Heart left ventricle (tissue), 16 donors: ENCODE measurements around the gene PPEF2. TPM values are rescaled to one million over a fixed set of nuclear protein-coding genes. Genes with fewer than 3 reads are reported as not detected.

Experiments
- ATAC-seq, 4 donors: fragments of 200-7000 bp; cut with Tn5 transposase; one replicate each; pipeline ENCODE4 v1.9.1; 2020 to 2022; ENCODE audit warnings: moderate library complexity in 4 of 4, mild to moderate bottlenecking in 3 of 4, moderate number of reproducible peaks in 1 of 4
- DNase-seq, 5 donors: peaks; one replicate each; pipeline ENCODE4 v3.0.0-alpha.2; 2020
- H3K27ac ChIP-seq, 12 donors: fragments of 200-600 bp; sonication (generic) in 4 of 12; one replicate each; pipeline versions ENCODE4 v1.5.0 to v1.8.0; 2016 to 2022; ENCODE audit warnings: mild to moderate bottlenecking in 2 of 12
- H3K27me3 ChIP-seq, 9 donors: fragments of 200-600 bp; sonication (generic) in 2 of 9; one replicate each; pipeline versions ENCODE4 v1.5.1 to v1.8.0; 2016 to 2022; ENCODE audit warnings: mild to moderate bottlenecking in 3 of 9
- H3K36me3 ChIP-seq, 9 donors: fragments of 200-600 bp; sonication (generic) in 2 of 9; one replicate each; pipeline versions ENCODE4 v1.5.0 to v1.8.0; 2018 to 2022; ENCODE audit warnings: mild to moderate bottlenecking in 2 of 9
- H3K4me1 ChIP-seq, 12 donors: fragments of 200-600 bp; sonication (generic) in 4 of 12; one replicate each; pipeline versions ENCODE4 v1.5.0 to v1.8.0; 2016 to 2022; ENCODE audit warnings: mild to moderate bottlenecking in 3 of 12
- H3K4me3 ChIP-seq, 12 donors: fragments of 200-600 bp; sonication (generic) in 4 of 12; one replicate each; pipeline versions ENCODE4 v1.5.0 to v1.8.0; 2017 to 2022; ENCODE audit warnings: mild to moderate bottlenecking in 9 of 12, moderate library complexity in 4 of 12
- H3K9me3 ChIP-seq, 12 donors: fragments of 200-600 bp; sonication (generic) in 4 of 12; one replicate each; pipeline versions ENCODE4 v1.5.0 to v1.8.0; 2016 to 2022; ENCODE audit warnings: mild to moderate bottlenecking in 1 of 12
- CTCF ChIP-seq, 12 donors: fragments of 200-600 bp; sonication (generic) in 4 of 12; IDR thresholded peaks; one replicate each; pipeline versions ENCODE4 v1.5.0 to v1.8.0; 2018 to 2022; ENCODE audit warnings: antibody characterized with exemption in 12 of 12, mild to moderate bottlenecking in 5 of 12
- POLR2A ChIP-seq, 2 donors: fragments of 450-650 bp; IDR thresholded peaks; one replicate each; pipeline ENCODE4 v1.6.1; 2017; ENCODE audit warnings: antibody characterized with exemption in 2 of 2, mild to moderate bottlenecking in 2 of 2, moderate library complexity in 2 of 2
- WGBS, 4 donors: extraction: QIAGEN DNeasy Blood & Tissue Kit in 2 of 4; methylation state at CpG; one replicate each; pipeline versions ENCODE4 v1.1.5 to v1.1.7; 2013 to 2018; 5-methylcytosine and 5-hydroxymethylcytosine counted together
- intact Hi-C, 10 donors: fragments of 100-400 bp; cut with DNase I; formaldehyde crosslinking; loops; one replicate each; pipeline versions ENCODE4 v1.11.1 to v1.14.2; 2022
- polyA plus RNA-seq, 2 donors: library from polyadenylated mRNA; stranded (reverse); fragments of 200-250 nt; gene quantifications; one replicate each; pipeline ENCODE4 v1.2.3, GENCODE V29; 2013
- total RNA-seq, 9 donors: library from RNA; depleted of rRNA in 2 of 9; stranded (reverse); fragments of >200 nt in 2 of 9; fragmentation: NEBNext Ultra II Directional in 3 of 9; extraction: Animal tissue kit (Norgen Biotek cat#: 25700) in 3 of 9; gene quantifications; one replicate each; pipeline versions ENCODE4 v1.1.0 to v1.2.4, GENCODE V29; 2016 to 2023
- donor health status: ischemic (EF 13 %, LVEDD 7.1; RV severe dilation, severe dysfunction).
- donor health status: healthy with polysubstance abuse.
- donor health status: DM: no; HTN: yes; CAD: no.
- donor health status: DM: no; HTN: no; CAD: no.
- donor health status: ischemic (EF 25% LVEDD 6.9; RV normal size, moderate dysfunction).
- donor health status: ischemic (EF 25% LVEDD 5.7; RV mildly dilated, moderate dysfunction).
- donor health status: healthy.
- donor health status: DM: yes; HTN: yes; CAD: no.
- donor health status: ischemic (EF 35%, LVEDD 5.7; RV mildly dilated, moderate dysfunction).
- donor health status: nonischemic (EF 11% LVEDD 7.7; RV severe dilation, severe dysfunction).
- donor health status: DM: yes; HTN: yes; CAD: no.
- donor health status: PGD.
- donor health status: ischemic (EF 29% LVEDD 5.4; RV normal size, mild dysfunction).
- donor health status: nonischemic (EF 23%, LVEDD 6.1; RV moderate dilation, normal function).

Gene PPEF2
- total and polyA plus RNA-seq, 11 donors: not detected

GRCh38 chr4:75869100-75869499 lies 33.2 kb downstream of the PPEF2 start:
- no peak overlapping the region for H3K27ac ChIP-seq
- intact Hi-C loops: no loop called here
- DNase-seq: no peak
- H3K9me3 ChIP-seq: no peaks in the 10 kb centered on the region
- peaks cover 0 to 10% (median 0%) of the 10 kb centered on the region in 9 donors for H3K27me3 ChIP-seq
- H3K4me3 ChIP-seq: no peak overlapping the region
- 27 to 34% (median 29%) methylated on average over 3 of the region's 3 CpGs for WGBS, 4 donors
- no peaks in the 10 kb centered on the region for H3K36me3 ChIP-seq
- no peaks in the 10 kb centered on the region for H3K4me1 ChIP-seq
- no peak for TF ChIP-seq CTCF (IDR thresholded peaks at IDR 0.05)
- TF ChIP-seq POLR2A (IDR thresholded peaks at IDR 0.05): no peak
- peak; percentile 37 to 86 (median 66) for ATAC-seq

DNA sequence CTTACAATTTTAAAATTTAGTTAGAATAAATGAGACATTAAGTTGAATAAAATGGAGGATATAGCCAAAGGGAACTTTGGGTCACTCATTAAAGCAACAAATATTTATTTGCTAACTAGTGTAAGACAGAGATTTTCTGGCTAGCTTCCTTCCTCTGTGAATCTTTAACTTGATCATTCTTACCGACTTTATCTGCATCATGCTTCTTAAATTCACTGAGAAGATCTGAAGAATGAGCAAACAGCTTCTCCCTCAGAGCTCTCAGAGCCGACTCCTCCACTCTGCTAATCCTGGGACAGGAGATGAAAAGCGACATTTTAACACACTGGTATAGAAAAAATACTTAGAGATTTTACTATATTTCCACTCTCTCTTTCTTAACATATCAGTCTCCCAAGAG lies 35.1 kb downstream of the PPEF2 start:
- WGBS, 4 donors: 67 to 78% (median 71%) methylated on average over 3 of the region's 3 CpGs
- Histone ChIP-seq H3K4me3 (no peak overlapping the region), H3K27ac (no peak overlapping the region), H3K27me3 (peaks cover 0 to 20% (median 0%) of the 10 kb centered on the region in 9 donors), H3K9me3 (peaks cover 0 to 4% (median 0%) of the 10 kb centered on the region in 12 donors), H3K4me1 (no peaks in the 10 kb centered on the region), H3K36me3 (no peaks in the 10 kb centered on the region)
- ATAC-seq (no peak), DNase-seq (no peak)
- intact Hi-C loops: no loop called here
- TF ChIP-seq POLR2A (IDR thresholded peaks at IDR 0.05): no peak
- no peak for TF ChIP-seq CTCF (IDR thresholded peaks at IDR 0.05)

DNA sequence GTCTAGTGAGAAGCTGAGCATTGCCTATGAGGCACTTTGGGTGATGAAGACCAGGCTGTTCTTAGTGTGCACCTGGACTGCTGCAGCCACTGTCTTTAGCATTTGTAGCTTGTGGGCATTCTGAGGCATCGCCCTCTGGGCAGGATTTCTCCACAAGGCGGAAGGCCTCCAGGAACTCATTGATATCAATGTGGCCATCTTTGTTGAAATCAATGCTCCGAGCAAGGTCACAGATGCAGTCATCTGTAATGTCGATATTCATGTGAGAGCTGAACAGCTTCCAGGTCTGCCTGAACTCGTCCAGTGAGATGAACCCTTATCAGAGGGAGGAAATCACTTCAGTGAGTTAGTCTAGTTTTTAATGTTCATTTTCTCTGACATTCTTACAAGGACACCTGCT lies 41.6 kb downstream of the PPEF2 start:
- Histone ChIP-seq H3K4me3 (no peak overlapping the region), H3K27me3 (peaks cover 0 to 39% (median 0%) of the 10 kb centered on the region in 9 donors), H3K4me1 (no peaks in the 10 kb centered on the region), H3K9me3 (peaks cover 0 to 8% (median 0%) of the 10 kb centered on the region in 12 donors), H3K36me3 (no peaks in the 10 kb centered on the region), H3K27ac (no peak overlapping the region)
- intact Hi-C loops: no loop called here
- DNase-seq (no peak), ATAC-seq (no peak)
- TF ChIP-seq POLR2A (IDR thresholded peaks at IDR 0.05): no peak
- TF ChIP-seq CTCF (IDR thresholded peaks at IDR 0.05): no peak
- WGBS, 4 donors: 75 to 82% (median 78%) methylated on average over 5 of the region's 5 CpGs

GRCh38 chr4:75858721-75859120 lies 43.5 kb downstream of the PPEF2 start:
- no peak for TF ChIP-seq POLR2A (IDR thresholded peaks at IDR 0.05)
- no peak for TF ChIP-seq CTCF (IDR thresholded peaks at IDR 0.05)
- peaks cover 0 to 8% (median 0%) of the 10 kb centered on the region in 12 donors for H3K9me3 ChIP-seq
- no peaks in the 10 kb centered on the region for H3K4me1 ChIP-seq
- no peak overlapping the region for H3K27ac ChIP-seq
- peaks cover 0 to 25% (median 0%) of the 10 kb centered on the region in 9 donors for H3K27me3 ChIP-seq
- H3K36me3 ChIP-seq: no peaks in the 10 kb centered on the region
- DNase-seq: no peak
- 48 to 100% (median 99%) methylated on average over 1 of the region's 1 CpG for WGBS, 4 donors
- H3K4me3 ChIP-seq: no peak overlapping the region
- intact Hi-C loops: no loop called here
- ATAC-seq: no peak
